Endothelial cell (in vitro differentiated cells): ENCODE measurements around the gene TUBG2. TPM values are rescaled to one million over a fixed set of nuclear protein-coding genes. Genes with fewer than 3 reads are reported as not detected.
"Not testable (repeated sequence)": the region's sequence is repeated elsewhere in the genome, so short reads cannot be mapped to it uniquely, and the experiment has no call there.

ENCODE experiments used
- DNase-seq: peaks from one replicate; pipeline ENCODE4 v3.0.0; 2021; ENCODE audit warnings: low spot score
- H3K27ac Mint-ChIP-seq: one replicate; pipeline ENCODE4 v1.8.0; 2021; ENCODE audit warnings: mixed read lengths, inconsistent platforms; ENCODE audit not compliant: unreplicated experiment
- H3K27me3 Mint-ChIP-seq: one replicate; pipeline ENCODE4 v1.8.0; 2021; ENCODE audit warnings: mild to moderate bottlenecking, moderate library complexity, mixed read lengths, inconsistent platforms; ENCODE audit not compliant: unreplicated experiment
- H3K36me3 Mint-ChIP-seq: one replicate; pipeline ENCODE4 v1.8.0; 2021; ENCODE audit warnings: mild to moderate bottlenecking, low read depth, mixed read lengths, inconsistent platforms; ENCODE audit not compliant: unreplicated experiment
- H3K4me1 Mint-ChIP-seq: one replicate; pipeline ENCODE4 v1.8.0; 2021; ENCODE audit warnings: mild to moderate bottlenecking, mixed read lengths, inconsistent platforms; ENCODE audit not compliant: unreplicated experiment
- H3K4me3 Mint-ChIP-seq: one replicate; pipeline ENCODE4 v1.8.0; 2021; ENCODE audit warnings: mild to moderate bottlenecking, mixed read lengths, inconsistent platforms; ENCODE audit not compliant: unreplicated experiment
- H3K9me3 Mint-ChIP-seq: one replicate; pipeline ENCODE4 v1.8.0; 2021; ENCODE audit warnings: mixed read lengths, inconsistent platforms; ENCODE audit not compliant: unreplicated experiment
- long read RNA-seq: library from polyadenylated mRNA; unstranded; transcript quantifications from one replicate; pipeline ENCODE4 v2.0.0, GENCODE V29; 2020; ENCODE audit not compliant: unreplicated experiment
- total RNA-seq: library from RNA; stranded (reverse); fragmentation: NEBNext Ultra II Directional; extraction: Animal tissue kit (Norgen Biotek cat#: 25700); gene quantifications from one replicate; pipeline ENCODE4 v1.2.1, GENCODE V29; 2021; ENCODE audit not compliant: unreplicated experiment
- TF ChIP-seq, protein P1 (sequence below): fragments of 200-600 bp; sonication (generic); IDR thresholded peaks from one replicate; pipeline ENCODE4 v1.5.0; 2021; ENCODE audit warnings: antibody characterized with exemption; ENCODE audit not compliant: unreplicated experiment

The TUBG2 gene
- total RNA-seq = 19.7 TPM
- long read RNA-seq, transcript TUBG2-201 (11 exons, 1,761 nt) = major isoform, 7 of 17 reads
- long read RNA-seq, partial matches to known transcripts = 4 of 17 reads
- long read RNA-seq, other reads (novel, unspliced or antisense) = 5 of 17 reads

DNA sequence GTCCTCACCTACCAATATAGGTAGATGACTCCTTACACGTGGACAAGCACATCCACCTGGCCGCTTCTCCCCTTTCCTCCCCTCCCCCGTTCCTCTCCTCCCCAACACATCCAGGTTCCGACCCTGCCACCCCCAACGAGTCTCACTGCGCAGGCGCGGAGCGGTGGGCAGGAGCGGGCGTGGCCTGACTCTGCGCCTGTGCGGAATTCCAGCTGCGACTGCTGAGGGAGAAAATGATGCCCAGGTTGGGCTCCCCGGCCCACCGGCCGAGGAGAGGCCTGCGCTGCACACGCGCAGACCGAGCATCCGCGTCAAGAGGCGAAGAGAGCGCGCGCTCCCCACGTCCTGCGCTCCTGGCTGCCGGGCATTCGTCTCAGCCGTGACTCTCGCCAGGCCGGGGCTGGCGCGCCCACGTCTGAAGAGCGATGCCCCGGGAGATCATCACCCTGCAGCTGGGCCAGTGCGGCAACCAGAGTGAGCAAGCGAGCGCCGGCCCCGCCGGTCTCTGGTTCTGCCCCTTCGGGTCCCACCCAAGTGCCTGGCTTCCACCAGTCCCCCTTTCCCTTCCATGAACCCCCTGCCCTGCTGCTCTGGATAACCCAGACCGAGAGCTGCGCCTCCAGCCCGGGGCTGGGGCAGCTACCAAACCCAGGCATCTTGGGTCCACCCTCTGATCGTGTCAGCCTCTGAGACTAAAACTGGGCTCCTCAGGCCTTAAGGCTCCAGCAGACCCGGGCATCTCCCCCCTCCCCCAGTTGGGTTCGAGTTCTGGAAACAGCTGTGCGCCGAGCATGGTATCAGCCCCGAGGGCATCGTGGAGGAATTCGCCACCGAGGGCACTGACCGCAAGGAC, at the start of gene TUBG2:
TSS of gene TUBG2 (plus strand) at position 206 of the 853 bp plus-strand sequence. CDS start at position 426, 220 bp downstream.
- peaks cover 8% of the 10 kb centered on the region for H3K4me1 Mint-ChIP-seq
- peaks cover 7% of the 10 kb centered on the region for H3K27me3 Mint-ChIP-seq
- no peaks in the 10 kb centered on the region for H3K9me3 Mint-ChIP-seq
- peak within 1 kb of the TSS; percentile 13 for H3K27ac Mint-ChIP-seq
- TF ChIP-seq, protein P1, sequence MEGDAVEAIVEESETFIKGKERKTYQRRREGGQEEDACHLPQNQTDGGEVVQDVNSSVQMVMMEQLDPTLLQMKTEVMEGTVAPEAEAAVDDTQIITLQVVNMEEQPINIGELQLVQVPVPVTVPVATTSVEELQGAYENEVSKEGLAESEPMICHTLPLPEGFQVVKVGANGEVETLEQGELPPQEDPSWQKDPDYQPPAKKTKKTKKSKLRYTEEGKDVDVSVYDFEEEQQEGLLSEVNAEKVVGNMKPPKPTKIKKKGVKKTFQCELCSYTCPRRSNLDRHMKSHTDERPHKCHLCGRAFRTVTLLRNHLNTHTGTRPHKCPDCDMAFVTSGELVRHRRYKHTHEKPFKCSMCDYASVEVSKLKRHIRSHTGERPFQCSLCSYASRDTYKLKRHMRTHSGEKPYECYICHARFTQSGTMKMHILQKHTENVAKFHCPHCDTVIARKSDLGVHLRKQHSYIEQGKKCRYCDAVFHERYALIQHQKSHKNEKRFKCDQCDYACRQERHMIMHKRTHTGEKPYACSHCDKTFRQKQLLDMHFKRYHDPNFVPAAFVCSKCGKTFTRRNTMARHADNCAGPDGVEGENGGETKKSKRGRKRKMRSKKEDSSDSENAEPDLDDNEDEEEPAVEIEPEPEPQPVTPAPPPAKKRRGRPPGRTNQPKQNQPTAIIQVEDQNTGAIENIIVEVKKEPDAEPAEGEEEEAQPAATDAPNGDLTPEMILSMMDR = no peak
- DNase-seq = peak; percentile 86
- H3K4me3 Mint-ChIP-seq = peak within 1 kb of the TSS; percentile 89
- H3K36me3 Mint-ChIP-seq = peaks cover 6% of the 10 kb centered on the region

DNA sequence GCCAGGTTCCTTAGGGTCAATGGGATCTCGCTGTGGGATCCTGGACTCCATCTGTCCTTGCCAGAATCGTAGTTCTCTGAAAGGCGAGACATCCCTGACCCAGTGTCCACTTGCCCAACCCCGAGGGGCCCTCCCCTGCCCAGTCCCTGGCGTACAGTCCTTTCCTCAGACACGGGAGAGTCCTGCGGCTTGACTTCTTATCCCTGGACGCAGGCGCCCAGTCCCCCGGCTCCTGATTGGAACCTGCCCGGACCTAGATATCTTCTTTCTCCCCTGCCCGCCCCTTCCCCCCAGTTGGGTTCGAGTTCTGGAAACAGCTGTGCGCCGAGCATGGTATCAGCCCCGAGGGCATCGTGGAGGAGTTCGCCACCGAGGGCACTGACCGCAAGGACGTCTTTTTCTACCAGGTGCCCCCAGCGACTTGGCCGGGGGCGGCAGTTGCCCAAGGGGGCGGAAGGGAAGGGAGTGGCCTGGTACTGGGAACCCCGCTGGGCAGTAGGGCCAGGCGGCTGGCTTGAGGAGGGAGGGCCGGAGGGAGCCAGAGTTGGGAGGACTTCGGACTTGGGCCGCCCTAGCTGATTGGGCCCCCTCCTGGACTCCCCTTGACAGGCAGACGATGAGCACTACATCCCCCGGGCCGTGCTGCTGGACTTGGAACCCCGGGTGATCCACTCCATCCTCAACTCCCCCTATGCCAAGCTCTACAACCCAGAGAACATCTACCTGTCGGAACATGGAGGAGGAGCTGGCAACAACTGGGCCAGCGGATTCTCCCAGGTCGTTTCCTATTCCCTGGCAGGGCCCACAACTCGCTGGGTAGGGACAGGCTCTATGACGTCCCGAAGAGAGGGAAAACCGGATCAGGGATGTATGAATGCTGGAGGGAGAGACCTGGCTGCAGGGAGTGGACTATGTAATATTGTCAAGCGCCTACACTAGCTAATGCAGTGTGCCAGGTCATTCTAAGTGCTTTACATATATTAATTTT, 49.0 kb upstream of the TUBG2 start:
- H3K27ac Mint-ChIP-seq, H3K27me3 Mint-ChIP-seq, H3K9me3 Mint-ChIP-seq: not testable (repeated sequence)
- Mint-ChIP-seq H3K4me3 (peak overlapping the region; percentile 100), H3K4me1 (peaks cover 17% of the 10 kb centered on the region), H3K36me3 (peaks cover 21% of the 10 kb centered on the region)
- DNase-seq = peak; percentile 33

DNA sequence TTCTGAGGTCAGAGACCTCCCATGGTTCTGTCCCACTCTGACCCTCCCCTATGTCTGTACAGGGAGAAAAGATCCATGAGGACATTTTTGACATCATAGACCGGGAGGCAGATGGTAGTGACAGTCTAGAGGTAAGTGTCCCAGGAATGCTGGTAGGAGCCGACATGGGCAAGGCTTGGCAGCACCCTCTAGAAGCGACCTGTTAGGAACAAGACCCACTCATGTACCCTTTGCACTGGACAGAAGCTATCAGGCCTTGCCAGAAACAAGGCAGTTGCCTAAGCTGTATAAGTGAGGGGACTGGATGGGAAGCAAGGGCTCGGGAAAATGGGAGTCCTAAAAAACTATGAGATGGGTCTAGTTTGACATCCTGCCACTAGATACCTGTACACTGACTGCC, 47.1 kb upstream of the TUBG2 start:
- no peak for DNase-seq
- H3K27me3 Mint-ChIP-seq = no peaks in the 10 kb centered on the region
- TF ChIP-seq, protein P1 = no peak
- no peak overlapping the region for H3K27ac Mint-ChIP-seq
- peaks cover 29% of the 10 kb centered on the region for H3K36me3 Mint-ChIP-seq
- H3K4me3 Mint-ChIP-seq = no peak overlapping the region
- H3K9me3 Mint-ChIP-seq = no peaks in the 10 kb centered on the region
- peaks cover 9% of the 10 kb centered on the region for H3K4me1 Mint-ChIP-seq

DNA sequence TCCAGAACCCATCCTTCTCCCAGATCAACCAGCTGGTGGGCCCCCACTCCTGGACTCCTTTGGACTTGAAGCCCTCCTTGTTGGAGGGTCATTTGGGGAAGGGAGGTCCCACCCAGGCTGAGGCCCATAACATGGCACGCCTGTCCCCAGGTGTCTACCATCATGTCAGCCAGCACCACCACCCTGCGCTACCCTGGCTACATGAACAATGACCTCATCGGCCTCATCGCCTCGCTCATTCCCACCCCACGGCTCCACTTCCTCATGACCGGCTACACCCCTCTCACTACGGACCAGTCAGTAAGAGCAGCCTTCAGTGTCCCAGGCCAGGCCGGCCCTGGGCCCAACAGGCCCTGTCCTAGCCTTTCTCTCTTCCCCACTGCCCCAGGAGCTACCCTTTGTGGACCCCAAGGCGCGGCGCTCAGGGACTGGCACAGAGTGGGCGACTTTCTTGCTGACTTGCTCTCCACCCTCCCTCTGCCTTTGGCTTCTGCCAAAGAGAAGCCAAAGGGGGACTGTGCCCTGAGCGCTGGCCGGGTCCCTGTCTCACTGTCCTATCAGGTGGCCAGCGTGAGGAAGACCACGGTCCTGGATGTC, 45.3 kb upstream of the TUBG2 start:
- TF ChIP-seq, protein P1 = no peak
- Mint-ChIP-seq H3K4me3 (peak overlapping the region; percentile 73), H3K36me3 (peaks cover 25% of the 10 kb centered on the region), H3K27ac (peak overlapping the region; percentile 72), H3K4me1 (peaks cover 3% of the 10 kb centered on the region), H3K27me3 (no peaks in the 10 kb centered on the region), H3K9me3 (no peaks in the 10 kb centered on the region)
- no peak for DNase-seq

DNA sequence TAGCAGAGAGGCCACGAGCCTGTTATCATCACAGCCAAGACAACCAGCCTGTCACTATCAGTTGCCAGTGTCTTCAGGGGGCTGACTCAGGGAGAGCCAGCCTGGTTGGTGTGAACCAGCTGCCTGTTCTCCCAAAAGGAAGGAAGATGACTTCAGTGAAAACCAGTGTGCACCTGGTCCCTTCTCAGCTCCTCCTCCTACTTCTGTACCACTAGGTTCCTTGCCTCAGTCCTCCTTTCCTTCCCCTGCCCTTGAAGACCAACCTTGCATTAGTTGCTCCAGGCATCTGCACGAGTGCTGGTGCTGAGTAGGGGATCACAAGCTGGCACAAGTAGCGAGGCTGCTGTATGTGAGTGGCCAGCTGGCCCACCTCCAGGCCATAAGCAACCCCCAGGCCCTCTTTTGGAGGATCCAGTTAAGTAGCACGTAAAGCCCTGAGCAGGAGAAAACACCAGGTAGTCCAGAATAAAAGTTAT, 41.1 kb upstream of the TUBG2 start:
- no peak for DNase-seq
- TF ChIP-seq, protein P1 = no peak

More for the DNA sequence above, 41.1 kb upstream of the TUBG2 start:
- H3K27ac Mint-ChIP-seq = no peak overlapping the region
- H3K4me1 Mint-ChIP-seq = no peaks in the 10 kb centered on the region
- H3K36me3 Mint-ChIP-seq = peaks cover 24% of the 10 kb centered on the region
- H3K9me3 Mint-ChIP-seq = no peaks in the 10 kb centered on the region
- H3K4me3 Mint-ChIP-seq = no peak overlapping the region
- peaks cover 1% of the 10 kb centered on the region for H3K27me3 Mint-ChIP-seq
